KMS-11 (cell line): ENCODE measurements around the gene TBC1D9B.

Experiments used
- H2AFZ ChIP-seq: fragments of 200-600 bp; sonication (generic); 2 replicates; pipeline ENCODE4 v1.6.1; 2016; ENCODE audit warnings: antibody characterized with exemption, mixed run types, low read depth
- H3K27ac ChIP-seq: fragments of 200-600 bp; sonication (generic); 2 replicates; pipeline ENCODE4 v1.6.1; 2016; ENCODE audit warnings: mild to moderate bottlenecking, mixed run types
- H3K27me3 ChIP-seq: fragments of 200-600 bp; sonication (generic); 2 replicates; pipeline ENCODE4 v1.6.1; 2017; ENCODE audit warnings: mild to moderate bottlenecking, low read depth, mixed run types, moderate library complexity; ENCODE audit not compliant: insufficient read depth
- H3K36me3 ChIP-seq: fragments of 200-600 bp; sonication (generic); 2 replicates; pipeline ENCODE4 v1.6.1; 2017; ENCODE audit warnings: mild to moderate bottlenecking, mixed run types; ENCODE audit not compliant: insufficient read depth
- H3K4me1 ChIP-seq: fragments of 200-600 bp; sonication (generic); 2 replicates; pipeline ENCODE4 v1.6.1; 2016; ENCODE audit warnings: mild to moderate bottlenecking, low read depth, mixed run types; ENCODE audit not compliant: poor library complexity, severe bottlenecking
- H3K4me2 ChIP-seq: fragments of 200-600 bp; sonication (generic); 2 replicates; pipeline ENCODE4 v1.7.0; 2016; ENCODE audit warnings: mild to moderate bottlenecking, mixed run types
- H3K4me3 ChIP-seq: fragments of 200-600 bp; sonication (generic); IDR thresholded peaks from 2 replicates; pipeline ENCODE4 v1.6.1; 2017; ENCODE audit warnings: low read depth, low read length, mixed read lengths; ENCODE audit not compliant: insufficient read depth
- H3K79me2 ChIP-seq: fragments of 200-600 bp; sonication (generic); 2 replicates; pipeline ENCODE4 v1.6.1; 2016; ENCODE audit warnings: low read depth, mixed run types; ENCODE audit not compliant: insufficient read depth
- H3K9ac ChIP-seq: fragments of 200-600 bp; sonication (generic); 2 replicates; pipeline ENCODE4 v1.6.1; 2016; ENCODE audit warnings: mild to moderate bottlenecking, mixed run types
- H4K20me1 ChIP-seq: fragments of 200-600 bp; sonication (generic); 2 replicates; pipeline ENCODE4 v1.6.1; 2016; ENCODE audit warnings: mild to moderate bottlenecking, mixed run types; ENCODE audit not compliant: insufficient read depth
- CTCF ChIP-seq: fragments of 200-600 bp; sonication (generic); conservative IDR thresholded peaks from 2 replicates; pipeline ENCODE4 v1.6.1; 2017; ENCODE audit warnings: low read depth, mild to moderate bottlenecking, antibody characterized with exemption, low read length, moderate library complexity, mixed read lengths

TBC1D9B gene

GRCh38 chr5:179893076-179893957, 14.4 kb downstream of the TBC1D9B start:
- Histone ChIP-seq H3K36me3 (no peaks in the 10 kb centered on the region), H4K20me1 (no peaks in the 10 kb centered on the region), H3K79me2 (no peaks in the 10 kb centered on the region), H3K27me3 (no peaks in the 10 kb centered on the region), H3K27ac (no peak overlapping the region), H2AFZ (no peak overlapping the region), H3K4me3 (no peak overlapping the region), H3K4me2 (no peak overlapping the region), H3K4me1 (no peaks in the 10 kb centered on the region), H3K9ac (no peak overlapping the region)
- no peak for TF ChIP-seq CTCF

GRCh38 chr5:179892255-179892654, 15.4 kb downstream of the TBC1D9B start:
- TF ChIP-seq CTCF: no peak

GRCh38 chr5:179890751-179891682, 16.7 kb downstream of the TBC1D9B start:
- H3K36me3 ChIP-seq: no peaks in the 10 kb centered on the region
- H3K9ac ChIP-seq: no peak overlapping the region
- H3K79me2 ChIP-seq: no peaks in the 10 kb centered on the region
- H3K4me3 ChIP-seq: no peak overlapping the region
- H3K4me1 ChIP-seq: no peaks in the 10 kb centered on the region
- no peaks in the 10 kb centered on the region for H4K20me1 ChIP-seq
- H2AFZ ChIP-seq: no peak overlapping the region
- H3K4me2 ChIP-seq: no peak overlapping the region
- no peak for TF ChIP-seq CTCF
- H3K27ac ChIP-seq: no peak overlapping the region
- H3K27me3 ChIP-seq: no peaks in the 10 kb centered on the region

More at GRCh38 chr5:179892255-179892654, 15.4 kb downstream of the TBC1D9B start:
- no peaks in the 10 kb centered on the region for H3K36me3 ChIP-seq
- no peak overlapping the region for H2AFZ ChIP-seq
- H3K27me3 ChIP-seq: no peaks in the 10 kb centered on the region
- H3K4me3 ChIP-seq: no peak overlapping the region
- no peaks in the 10 kb centered on the region for H4K20me1 ChIP-seq
- no peak overlapping the region for H3K9ac ChIP-seq
- no peaks in the 10 kb centered on the region for H3K4me1 ChIP-seq
- H3K4me2 ChIP-seq: no peak overlapping the region
- H3K79me2 ChIP-seq: no peaks in the 10 kb centered on the region
- no peak overlapping the region for H3K27ac ChIP-seq

GRCh38 chr5:179889885-179890284, 17.8 kb downstream of the TBC1D9B start:
- Histone ChIP-seq H3K36me3 (no peaks in the 10 kb centered on the region), H3K4me3 (no peak overlapping the region), H3K9ac (no peak overlapping the region), H3K4me1 (no peaks in the 10 kb centered on the region), H3K79me2 (no peaks in the 10 kb centered on the region), H3K27ac (no peak overlapping the region), H3K4me2 (no peak overlapping the region), H3K27me3 (no peaks in the 10 kb centered on the region), H2AFZ (no peak overlapping the region), H4K20me1 (no peaks in the 10 kb centered on the region)
- TF ChIP-seq CTCF: no peak
